ENCODE measurements around the gene SRP19. TPM values are rescaled to one million over a fixed set of nuclear protein-coding genes. Genes with fewer than 3 reads are reported as not detected.
A peak's percentile ranks its signal among the peaks of the same experiment; 100 is the strongest.

SRP19 gene
- total RNA-seq, 3 donors from 2014 or later = 22.0 to 32.0 (median 26.9) TPM

GRCh38 chr5:112869948-112870347, 8.9 kb downstream of the SRP19 start:
- intact Hi-C loops (cut with DNase I, micrococcal nuclease) = no loop called here
- no peaks in the 10 kb centered on the region for H3K9me3 ChIP-seq
- H3K4me1 ChIP-seq (ENCODE audit: low read depth) = no peaks in the 10 kb centered on the region
- no peak overlapping the region for H3K4me3 ChIP-seq
- no peak for TF ChIP-seq CTCF (IDR thresholded peaks at IDR 0.05)
- DNase-seq (no peak), ATAC-seq (no peak)
- H3K36me3 ChIP-seq (ENCODE audit: low read depth) = peaks cover 4% of the 10 kb centered on the region

- no peak for TF ChIP-seq CTCF (IDR thresholded peaks at IDR 0.05)
- intact Hi-C loops (cut with DNase I, micrococcal nuclease) = no loop called here
- DNase-seq (no peak), ATAC-seq (no peak)
- H3K4me1 ChIP-seq (ENCODE audit: low read depth) = no peaks in the 10 kb centered on the region
- no peaks in the 10 kb centered on the region for H3K9me3 ChIP-seq
- no peak overlapping the region for H3K4me3 ChIP-seq
- H3K36me3 ChIP-seq (ENCODE audit: low read depth) = peaks cover 4% of the 10 kb centered on the region
These were observed 9.9 kb downstream of the SRP19 start for GRCh38 chr5:112870966-112871365.

- Histone ChIP-seq H3K9me3 (no peaks in the 10 kb centered on the region), H3K4me3 (no peak overlapping the region), H3K4me1 (ENCODE audit: low read depth) (no peaks in the 10 kb centered on the region), H3K36me3 (ENCODE audit: low read depth) (peaks cover 7% of the 10 kb centered on the region)
- ATAC-seq (no peak), DNase-seq (no peak)
- intact Hi-C loops (cut with DNase I, micrococcal nuclease) = no loop called here
- no peak for TF ChIP-seq CTCF (IDR thresholded peaks at IDR 0.05)
These were observed 15.3 kb downstream of the SRP19 start for GRCh38 chr5:112876362-112876761.

GRCh38 chr5:112878101-112878500, 17.0 kb downstream of the SRP19 start:
- Histone ChIP-seq H3K4me3 (no peak overlapping the region), H3K36me3 (ENCODE audit: low read depth) (peaks cover 7% of the 10 kb centered on the region), H3K9me3 (no peaks in the 10 kb centered on the region), H3K4me1 (ENCODE audit: low read depth) (no peaks in the 10 kb centered on the region)
- intact Hi-C loops (cut with DNase I, micrococcal nuclease) = no loop called here
- DNase-seq = no peak
- no peak for TF ChIP-seq CTCF (IDR thresholded peaks at IDR 0.05)
- no peak for ATAC-seq

GRCh38 chr5:112878760-112879159, 17.7 kb downstream of the SRP19 start:
- Histone ChIP-seq H3K4me1 (ENCODE audit: low read depth) (no peaks in the 10 kb centered on the region), H3K4me3 (no peak overlapping the region), H3K9me3 (no peaks in the 10 kb centered on the region), H3K36me3 (ENCODE audit: low read depth) (peaks cover 7% of the 10 kb centered on the region)
- ATAC-seq (peak; percentile 49), DNase-seq (peak in 1 of 3 donors; percentile 20)
- intact Hi-C loops (cut with DNase I, micrococcal nuclease) = no loop called here
- no peak for TF ChIP-seq CTCF (IDR thresholded peaks at IDR 0.05)

Measured in mucosa of descending colon (tissue), 3 donors.